Cardiac fibroblast (primary cell): ENCODE data around the gene CCDC7.

ENCODE experiments used
- DNase-seq, 2 donors: peaks; one replicate each; pipeline versions ENCODE4 v3.0.0 to v3.0.0-alpha.2; 2010; ENCODE audit warnings: low read depth in 2 of 2
- H3K4me3 ChIP-seq, 2 donors: replicated peaks in 1 of 2; 1 replicate in 1 of 2; 2 replicates in 1 of 2; pipeline ENCODE4 v1.5.1; 2011; ENCODE audit warnings: low read depth in 2 of 2, low read length in 2 of 2, mild to moderate bottlenecking in 2 of 2, moderate library complexity in 1 of 2
- TF ChIP-seq, protein P1 (sequence below): IDR thresholded peaks from one replicate; pipeline ENCODE4 v1.5.1; 2011; ENCODE audit warnings: low read depth, mild to moderate bottlenecking, low read length, inconsistent platforms

Gene CCDC7

DNA sequence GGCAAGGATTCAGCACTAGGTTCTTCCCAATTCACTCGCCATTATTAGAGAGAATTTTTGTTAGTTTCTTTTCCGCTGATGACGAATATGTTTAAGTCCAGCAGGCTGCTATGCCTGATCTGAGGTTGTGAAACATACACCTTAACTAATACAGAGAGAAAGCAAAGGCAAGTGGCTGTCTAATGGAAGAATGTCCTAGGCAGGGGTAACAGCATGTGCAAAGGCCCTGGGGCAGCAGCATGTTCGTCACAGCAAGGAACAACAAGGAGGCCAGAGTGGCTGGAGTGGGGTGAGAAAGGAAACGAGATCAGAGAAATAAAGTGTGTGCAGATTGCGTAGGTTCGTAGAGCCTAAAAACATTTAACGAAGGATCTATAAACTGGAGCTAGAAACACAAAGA lies 35.4 kb upstream of the CCDC7 start:
- TF ChIP-seq, protein P1, sequence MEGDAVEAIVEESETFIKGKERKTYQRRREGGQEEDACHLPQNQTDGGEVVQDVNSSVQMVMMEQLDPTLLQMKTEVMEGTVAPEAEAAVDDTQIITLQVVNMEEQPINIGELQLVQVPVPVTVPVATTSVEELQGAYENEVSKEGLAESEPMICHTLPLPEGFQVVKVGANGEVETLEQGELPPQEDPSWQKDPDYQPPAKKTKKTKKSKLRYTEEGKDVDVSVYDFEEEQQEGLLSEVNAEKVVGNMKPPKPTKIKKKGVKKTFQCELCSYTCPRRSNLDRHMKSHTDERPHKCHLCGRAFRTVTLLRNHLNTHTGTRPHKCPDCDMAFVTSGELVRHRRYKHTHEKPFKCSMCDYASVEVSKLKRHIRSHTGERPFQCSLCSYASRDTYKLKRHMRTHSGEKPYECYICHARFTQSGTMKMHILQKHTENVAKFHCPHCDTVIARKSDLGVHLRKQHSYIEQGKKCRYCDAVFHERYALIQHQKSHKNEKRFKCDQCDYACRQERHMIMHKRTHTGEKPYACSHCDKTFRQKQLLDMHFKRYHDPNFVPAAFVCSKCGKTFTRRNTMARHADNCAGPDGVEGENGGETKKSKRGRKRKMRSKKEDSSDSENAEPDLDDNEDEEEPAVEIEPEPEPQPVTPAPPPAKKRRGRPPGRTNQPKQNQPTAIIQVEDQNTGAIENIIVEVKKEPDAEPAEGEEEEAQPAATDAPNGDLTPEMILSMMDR: no peak
- DNase-seq: no peak
- no peak overlapping the region for H3K4me3 ChIP-seq

DNA sequence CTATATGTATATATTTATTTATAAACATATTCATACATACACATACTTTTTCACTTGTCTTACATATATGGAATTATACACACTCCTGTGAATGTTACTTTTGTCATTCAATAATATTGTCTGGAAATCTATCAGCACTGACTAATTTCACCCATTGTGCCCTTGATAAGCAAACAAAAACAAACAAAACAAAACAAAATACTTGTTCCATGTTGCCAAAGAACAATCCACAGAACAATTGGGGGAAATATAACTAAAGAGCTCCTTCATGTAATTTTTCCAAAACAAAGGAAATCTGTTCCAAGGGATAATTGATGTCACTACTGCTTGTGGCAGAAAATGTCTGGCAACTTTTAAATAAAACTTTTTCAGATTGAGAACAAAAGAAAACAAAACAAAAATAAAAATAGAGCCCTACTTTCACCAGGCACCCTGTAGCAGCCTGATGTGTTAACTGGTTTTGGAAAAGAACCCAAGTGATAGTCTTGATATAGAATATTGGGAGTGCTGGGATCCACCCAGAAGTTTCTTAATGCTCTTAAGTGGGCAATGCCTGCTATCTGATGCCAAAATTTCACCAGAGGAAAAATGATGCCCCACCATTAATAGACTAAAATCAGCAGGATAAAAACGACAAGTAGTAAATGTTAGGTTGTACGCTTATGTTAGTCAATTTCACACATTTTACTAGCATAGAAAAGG lies 34.0 kb upstream of the CCDC7 start:
- peak; percentile 6 to 7 for DNase-seq
- H3K4me3 ChIP-seq: no peak overlapping the region
- TF ChIP-seq, protein P1: no peak

DNA sequence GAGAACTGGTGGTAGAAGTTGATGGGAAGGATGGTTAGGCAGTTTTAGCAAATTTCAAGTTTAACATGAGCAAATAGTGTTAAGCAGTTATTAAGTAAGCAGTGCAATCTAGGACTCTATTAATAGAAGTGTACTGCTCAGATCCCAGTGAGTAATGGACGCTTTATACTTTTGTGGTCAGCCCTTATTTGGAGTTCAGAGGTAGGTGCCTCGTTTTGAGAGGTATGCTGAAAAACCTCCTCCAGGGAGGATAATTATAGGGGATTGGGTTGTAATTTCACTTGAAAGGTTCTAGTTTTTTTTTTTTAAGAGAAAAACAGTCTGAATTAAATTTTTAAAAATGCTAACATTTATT lies 33.5 kb upstream of the CCDC7 start:
- TF ChIP-seq, protein P1: no peak
- DNase-seq: peak; percentile 28 to 41
- H3K4me3 ChIP-seq: no peak overlapping the region

DNA sequence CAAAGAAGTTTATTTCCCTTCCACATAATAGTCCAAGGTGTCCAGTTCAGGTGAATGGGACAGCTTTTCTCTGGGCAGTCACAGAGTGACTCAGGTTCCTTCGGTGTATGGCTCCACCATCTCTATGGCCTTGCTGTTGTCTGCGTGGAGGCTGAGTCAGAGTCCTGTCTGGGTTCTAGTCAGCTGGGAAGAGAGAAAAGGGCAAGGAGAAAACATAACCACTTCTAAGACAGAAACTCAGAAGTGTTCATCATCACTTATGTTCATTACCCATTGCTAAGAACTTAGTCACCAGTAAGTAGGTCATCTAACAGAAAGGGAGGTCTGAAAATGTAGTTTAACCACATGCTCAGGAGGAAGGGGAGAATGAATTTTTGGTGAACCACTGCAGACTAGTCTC lies 32.4 kb upstream of the CCDC7 start:
- TF ChIP-seq, protein P1: no peak
- H3K4me3 ChIP-seq: no peak overlapping the region
- peak; percentile 57 to 91 for DNase-seq

DNA sequence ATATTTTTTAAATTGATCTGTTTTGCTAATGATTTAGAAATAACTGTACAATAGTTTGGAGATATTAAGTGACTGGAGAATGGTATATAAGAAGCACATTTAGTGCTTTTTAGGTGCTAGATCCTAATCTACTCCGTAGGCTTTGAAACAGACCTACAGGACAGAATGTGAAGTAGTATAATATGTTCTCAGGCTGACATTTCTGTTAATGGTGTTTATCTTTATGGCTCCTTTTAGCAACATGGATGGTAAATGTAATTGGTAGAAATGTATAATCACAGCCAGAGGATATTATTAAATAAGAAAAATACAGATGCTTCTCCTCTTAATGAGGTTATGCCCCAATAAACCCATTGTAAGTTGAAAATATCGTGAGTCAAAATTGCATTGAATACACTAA lies 30.6 kb upstream of the CCDC7 start:
- TF ChIP-seq, protein P1: no peak
- no peak overlapping the region for H3K4me3 ChIP-seq
- no peak for DNase-seq

DNA sequence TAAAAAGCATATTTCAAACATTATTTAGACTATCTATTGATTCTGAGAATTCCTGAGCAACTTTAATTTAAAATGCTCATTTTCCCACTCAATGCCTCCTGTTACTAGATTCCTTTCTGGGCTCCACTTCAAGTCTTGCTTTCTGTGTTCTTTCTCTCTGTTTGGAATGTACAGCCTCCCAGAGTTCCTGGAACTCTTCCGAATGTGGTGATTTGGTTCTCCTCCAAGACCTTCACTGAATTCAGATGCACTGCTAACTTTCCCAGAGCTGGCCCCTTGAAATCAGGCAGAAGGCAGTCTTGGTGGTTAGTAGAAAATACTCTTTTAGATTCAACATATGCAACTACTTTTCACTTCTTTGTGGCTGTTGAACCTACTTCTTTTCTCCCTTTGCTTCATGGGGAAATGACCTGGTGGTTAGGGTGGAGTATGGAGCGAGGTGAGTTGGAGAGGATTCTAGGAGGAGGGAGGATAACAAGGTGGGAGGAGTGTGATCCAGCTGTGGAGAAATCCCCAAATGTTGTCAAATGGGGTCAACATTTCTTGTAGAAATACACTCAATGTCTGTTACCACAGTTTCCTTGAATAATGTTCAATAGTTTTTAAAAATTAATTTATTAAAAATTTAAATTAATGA lies 27.9 kb upstream of the CCDC7 start:
- peak; percentile 64 to 94 for DNase-seq
- TF ChIP-seq, protein P1: no peak
- no peak overlapping the region for H3K4me3 ChIP-seq

DNA sequence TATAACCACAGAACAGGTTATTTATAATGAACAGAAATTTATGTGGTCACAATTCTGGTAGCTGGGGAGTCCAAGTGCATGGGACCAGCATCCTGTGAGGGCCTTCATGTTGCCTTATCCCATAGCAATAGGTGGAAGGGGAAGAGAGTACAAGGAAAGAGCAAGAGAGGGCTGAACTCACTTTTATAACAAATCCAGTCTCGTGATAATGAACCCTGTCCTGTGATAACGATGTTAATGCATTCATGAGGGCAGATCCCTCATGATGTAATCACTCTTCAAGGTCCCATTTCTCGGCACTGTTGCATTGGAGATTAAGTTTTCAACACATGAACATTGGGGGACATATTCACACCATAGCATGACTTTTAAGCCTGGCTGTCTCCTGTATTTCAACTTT lies 27.4 kb upstream of the CCDC7 start:
- DNase-seq: no peak
- H3K4me3 ChIP-seq: no peak overlapping the region
- TF ChIP-seq, protein P1: no peak
